ENCODE measurements around the gene SMIM10L2A.
"Not testable (repeated sequence)": the region's sequence is repeated elsewhere in the genome, so short reads cannot be mapped to it uniquely, and the experiment has no call there.

The SMIM10L2A gene

DNA sequence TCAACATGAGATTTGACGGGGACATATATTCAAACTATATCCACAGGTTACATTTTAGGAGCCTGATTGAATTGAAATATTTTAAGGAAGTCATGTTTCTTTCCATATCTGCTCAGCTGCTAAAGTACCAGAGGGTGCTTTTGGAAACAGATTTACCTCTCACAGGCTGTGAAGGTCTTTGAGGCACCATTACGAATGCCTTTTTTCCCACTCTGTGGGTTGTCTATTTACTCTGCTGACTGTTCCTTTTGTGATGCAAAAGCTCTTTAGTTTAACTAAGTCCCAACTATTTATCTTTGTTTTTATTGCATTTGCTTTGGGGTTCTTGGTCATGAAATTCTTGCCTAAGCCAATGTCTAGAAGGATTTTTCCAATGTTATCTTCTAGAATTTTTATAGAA is 40.0 kb downstream of the SMIM10L2A start:
- not testable (repeated sequence) for DNase-seq

- DNase-seq: no peak
Observed at GRCh38 chrX:135463937-135464336, 42.2 kb downstream of the SMIM10L2A start.

GRCh38 chrX:135476378-135476777 is 54.6 kb downstream of the SMIM10L2A start:
- no peak for DNase-seq

GRCh38 chrX:135477576-135477975 is 55.8 kb downstream of the SMIM10L2A start:
- DNase-seq: no peak

All from T1000 (cell line).